WTC11 (cell line): ENCODE data around the gene DAB2. TPM values are rescaled to one million over a fixed set of nuclear protein-coding genes. Genes with fewer than 3 reads are reported as not detected.

Source experiments
- ATAC-seq: fragments of 200-7000 bp; cut with Tn5 transposase; 2 replicates; pipeline ENCODE4 v1.10.0; 2021; ENCODE audit warnings: mild to moderate bottlenecking, moderate library complexity
- CTCF ChIA-PET: fragments of 300-600 bp; sonication (Branson Sonifier 250); formaldehyde crosslinking; loops from one replicate; lab custom pipeline; 2021; ENCODE audit warnings: antibody characterized with exemption; lab: Charles Lee
- POLR2A ChIA-PET: fragments of 350-600 bp; sonication (Branson Sonifier 250); formaldehyde crosslinking; loops from one replicate; lab custom pipeline; 2021; ENCODE audit warnings: antibody characterized with exemption; lab: Charles Lee
- DNase-seq: peaks from one replicate; pipeline ENCODE4 v3.0.0; 2021; ENCODE audit warnings: low spot score
- H3K27ac Mint-ChIP-seq: 2 replicates; pipeline ENCODE4 v1.8.0; 2021; ENCODE audit warnings: mixed read lengths
- H3K27me3 Mint-ChIP-seq: 2 replicates; pipeline ENCODE4 v1.8.0; 2021; ENCODE audit warnings: low read depth, mild to moderate bottlenecking, moderate library complexity, mixed read lengths
- H3K36me3 Mint-ChIP-seq: 2 replicates; pipeline ENCODE4 v1.8.0; 2021; ENCODE audit warnings: mixed read lengths
- H3K4me1 Mint-ChIP-seq: 2 replicates; pipeline ENCODE4 v1.8.0; 2022; ENCODE audit warnings: mixed read lengths
- H3K4me3 Mint-ChIP-seq: 2 replicates; pipeline ENCODE4 v1.8.0; 2021; ENCODE audit warnings: mild to moderate bottlenecking, moderate library complexity, mixed read lengths
- H3K9me3 Mint-ChIP-seq: 2 replicates; pipeline ENCODE4 v1.8.0; 2021; ENCODE audit warnings: mixed read lengths
- AR ChIP-seq: fragments of 250-450 bp; sonication (Bioruptor Pico); IDR thresholded peaks from 2 replicates; pipeline ENCODE4 v1.9.0; 2021; ENCODE audit warnings: mild to moderate bottlenecking
- ARID4B ChIP-seq: sonication (generic); formaldehyde crosslinking; IDR thresholded peaks from 2 replicates; pipeline ENCODE4 v1.8.0; 2023; ENCODE audit warnings: missing genetic modification reagents, mild to moderate bottlenecking, borderline replicate concordance
- ATF3 ChIP-seq: sonication (generic); formaldehyde crosslinking; conservative IDR thresholded peaks from 2 replicates; pipeline ENCODE4 v1.8.1; 2022; ENCODE audit warnings: mild to moderate bottlenecking, missing genetic modification reagents
- CBFB ChIP-seq: sonication (generic); formaldehyde crosslinking; IDR thresholded peaks from 2 replicates; pipeline ENCODE4 v1.8.1; 2022; ENCODE audit warnings: mild to moderate bottlenecking, low read depth, missing genetic modification reagents
- E2F1 ChIP-seq: sonication (generic); formaldehyde crosslinking; IDR thresholded peaks from 2 replicates; pipeline ENCODE4 v1.8.0; 2022; ENCODE audit warnings: mild to moderate bottlenecking, missing genetic modification reagents
- E2F4 ChIP-seq: sonication (generic); formaldehyde crosslinking; IDR thresholded peaks from 2 replicates; pipeline ENCODE4 v1.8.1; 2022; ENCODE audit warnings: low read depth, mild to moderate bottlenecking, moderate library complexity, missing genetic modification reagents, borderline replicate concordance
- FOXJ3 ChIP-seq: sonication (generic); formaldehyde crosslinking; IDR thresholded peaks from 2 replicates; pipeline ENCODE4 v1.9.0; 2021; ENCODE audit warnings: missing genetic modification reagents, mild to moderate bottlenecking, borderline replicate concordance
- MYBL2 ChIP-seq: sonication (generic); formaldehyde crosslinking; IDR thresholded peaks from 2 replicates; pipeline ENCODE4 v1.8.1; 2023; ENCODE audit warnings: mild to moderate bottlenecking, moderate library complexity, missing genetic modification reagents
- NR3C1 ChIP-seq: sonication (generic); formaldehyde crosslinking; conservative IDR thresholded peaks from 2 replicates; pipeline ENCODE4 v1.8.1; 2023; ENCODE audit warnings: low read depth, mild to moderate bottlenecking, missing genetic modification reagents
- OVOL2 ChIP-seq: fragments of 250-450 bp; sonication (Bioruptor Pico); IDR thresholded peaks from 2 replicates; pipeline ENCODE4 v1.9.0; 2021; ENCODE audit warnings: mild to moderate bottlenecking, borderline replicate concordance
- PRRX2 ChIP-seq: fragments of 250-450 bp; sonication (Bioruptor Pico); IDR thresholded peaks from 2 replicates; pipeline ENCODE4 v1.8.0; 2021; ENCODE audit warnings: mild to moderate bottlenecking
- RORB ChIP-seq: fragments of 250-450 bp; sonication (Bioruptor Pico); IDR thresholded peaks from 2 replicates; pipeline ENCODE4 v1.9.0; 2021; ENCODE audit warnings: mild to moderate bottlenecking
- TEAD4 ChIP-seq: sonication (generic); formaldehyde crosslinking; IDR thresholded peaks from 2 replicates; pipeline ENCODE4 v1.8.0; 2022; ENCODE audit warnings: mild to moderate bottlenecking, missing genetic modification reagents
- ZBTB21 ChIP-seq: sonication (generic); formaldehyde crosslinking; IDR thresholded peaks from 2 replicates; pipeline ENCODE4 v1.8.1; 2023; ENCODE audit warnings: mild to moderate bottlenecking, missing genetic modification reagents, borderline replicate concordance
- ZMAT4 ChIP-seq: fragments of 250-450 bp; sonication (Bioruptor Pico); IDR thresholded peaks from 2 replicates; pipeline ENCODE4 v1.9.0; 2021; ENCODE audit warnings: mild to moderate bottlenecking
- ZNF138 ChIP-seq: sonication (generic); formaldehyde crosslinking; conservative IDR thresholded peaks from 2 replicates; pipeline ENCODE4 v1.8.1; 2022; ENCODE audit warnings: mild to moderate bottlenecking, moderate library complexity, missing genetic modification reagents
- ZNF219 ChIP-seq: sonication (generic); formaldehyde crosslinking; IDR thresholded peaks from 2 replicates; pipeline ENCODE4 v1.8.0; 2023; ENCODE audit warnings: missing genetic modification reagents, mild to moderate bottlenecking, borderline replicate concordance
- ZNF281 ChIP-seq: sonication (generic); formaldehyde crosslinking; IDR thresholded peaks from 2 replicates; pipeline ENCODE4 v1.8.0; 2023; ENCODE audit warnings: mild to moderate bottlenecking, missing genetic modification reagents
- ZNF396 ChIP-seq: fragments of 250-450 bp; sonication (Bioruptor Pico); IDR thresholded peaks from 2 replicates; pipeline ENCODE4 v1.8.0; 2021; ENCODE audit warnings: mild to moderate bottlenecking, moderate library complexity, borderline replicate concordance
- ZNF423 ChIP-seq: fragments of 250-450 bp; sonication (Bioruptor Pico); IDR thresholded peaks from 2 replicates; pipeline ENCODE4 v2.1.2; 2022; ENCODE audit warnings: mild to moderate bottlenecking, moderate library complexity
- ZNF512 ChIP-seq: sonication (generic); formaldehyde crosslinking; IDR thresholded peaks from 2 replicates; pipeline ENCODE4 v1.8.1; 2022; ENCODE audit warnings: missing genetic modification reagents, borderline replicate concordance
- total RNA-seq: library from RNA; stranded (reverse); gene quantifications from 3 replicates; pipeline ENCODE4 v1.2.3, GENCODE V29; 2021

DAB2 gene
- total RNA-seq, 1 experiment from 2014 or later, result 7.2 TPM

GRCh38 chr5:39437467-39437866, 12.7 kb upstream of the DAB2 start (continued):
- TF ChIP-seq ARID4B (CRISPR knock-in tag) (no peak), E2F4 (CRISPR knock-in tag) (no peak), RORB (CRISPR knock-in tag) (no peak), MYBL2 (no peak), ATF3 (CRISPR knock-in tag) (no peak), ZNF219 (CRISPR knock-in tag) (no peak)

- Mint-ChIP-seq H3K27me3 (no peaks in the 10 kb centered on the region), H3K9me3 (no peaks in the 10 kb centered on the region), H3K36me3 (no peaks in the 10 kb centered on the region), H3K27ac (no peak overlapping the region), H3K4me1 (no peaks in the 10 kb centered on the region), H3K4me3 (no peak overlapping the region)
- ATAC-seq, result no peak
- CTCF ChIA-PET, result no interaction called here
- DNase-seq, result no peak
- POLR2A ChIA-PET, result no interaction called here
- TF ChIP-seq ZNF138 (CRISPR knock-in tag) (no peak), FOXJ3 (no peak), PRRX2 (no peak), ZBTB21 (CRISPR knock-in tag) (no peak), NR3C1 (CRISPR knock-in tag) (no peak), ZMAT4 (CRISPR knock-in tag) (no peak), OVOL2 (CRISPR knock-in tag) (no peak), TEAD4 (no peak), ZNF396 (no peak), ZNF281 (no peak), ZNF512 (CRISPR knock-in tag) (no peak), AR (CRISPR knock-in tag) (no peak), ZNF219 (CRISPR knock-in tag) (no peak), E2F1 (no peak), ZNF423 (CRISPR knock-in tag) (no peak), CBFB (no peak)
These were observed 9.1 kb upstream of the DAB2 start for GRCh38 chr5:39433848-39434247.
